GM12878 (cell line): ENCODE data around the gene UNC13A. TPM values are rescaled to one million over a fixed set of nuclear protein-coding genes. Genes with fewer than 3 reads are reported as not detected.

Source experiments
- ATAC-seq: fragments of 200-7000 bp; cut with Tn5 transposase; 3 replicates; pipeline ENCODE4 v1.9.1; 2020; ENCODE audit warnings: mild to moderate bottlenecking, moderate library complexity
- BruUV-seq: library from RNA; stranded (reverse); fragments of 400-500 nt; replicated peaks from 2 replicates; lab custom pipeline; 2021; lab: Mats Ljungman, UMichigan
- CTCF ChIA-PET: fragments of 300-600 bp; sonication (Branson Sonifier 250); formaldehyde crosslinking; extraction: SDS; loops from one replicate; lab custom pipeline; 2021; ENCODE audit warnings: inconsistent platforms; lab: Yijun Ruan, JAX
- POLR2A ChIA-PET: fragments of 350-600 bp; formaldehyde crosslinking; extraction: SDS; loops from one replicate; lab custom pipeline; 2021; ENCODE audit warnings: inconsistent platforms; lab: Charles Lee
- RAD21 ChIA-PET: fragments of 300-600 bp; sonication (Branson Sonifier 250); formaldehyde crosslinking; loops from one replicate; lab custom pipeline; 2023; ENCODE audit warnings: antibody characterized with exemption; ENCODE audit not compliant: unreplicated experiment; lab: Charles Lee
- SMC1A ChIA-PET: fragments of 300-600 bp; sonication (Branson Sonifier 250); formaldehyde crosslinking; loops from one replicate; lab custom pipeline; 2023; ENCODE audit not compliant: unreplicated experiment, uncharacterized antibody; lab: Charles Lee
- DNase-seq: peaks from one replicate; pipeline ENCODE4 v3.0.0-alpha.2; 2011; ENCODE audit warnings: low read depth, low spot score
- FAIRE-seq: peaks from 3 replicates; lab custom pipeline; 2011; peaks lifted over from hg19 to GRCh38; lab: Jason Lieb, UNC
- H2AFZ ChIP-seq: 2 replicates; pipeline ENCODE4 v1.6.0; 2011; ENCODE audit warnings: low read depth, low read length, control low read depth; ENCODE audit not compliant: control insufficient read depth
- H3K27ac ChIP-seq: 2 replicates; pipeline ENCODE4 v1.5.1; 2011; ENCODE audit warnings: control low read depth; ENCODE audit not compliant: control insufficient read depth, insufficient read depth
- H3K27me3 ChIP-seq, 2 experiments: replicated peaks in 1 of 2; 2 replicates each; pipeline versions ENCODE4 v1.6.0 to v1.6.1; 2011; ENCODE audit warnings: low read length in 1 of 2; ENCODE audit not compliant: control insufficient read depth in 2 of 2, insufficient read depth in 2 of 2
- H3K36me3 ChIP-seq, 2 experiments: 2 replicates each; pipeline ENCODE4 v1.5.1; 2011; ENCODE audit warnings: low read length in 1 of 2; ENCODE audit not compliant: control insufficient read depth in 2 of 2, insufficient read depth in 2 of 2
- H3K4me1 ChIP-seq: 2 replicates; pipeline ENCODE4 v1.6.1; 2011; ENCODE audit warnings: mild to moderate bottlenecking, low read length, moderate library complexity, mixed read lengths; ENCODE audit not compliant: control insufficient read depth, insufficient read depth
- H3K4me2 ChIP-seq: 2 replicates; pipeline ENCODE4 v1.6.0; 2011; ENCODE audit warnings: control low read depth; ENCODE audit not compliant: control insufficient read depth, insufficient read depth
- H3K4me3 ChIP-seq: fragments of 200-600 bp; sonication (generic); 2 replicates; pipeline ENCODE4 v1.5.1; 2016
- H3K79me2 ChIP-seq: 2 replicates; pipeline ENCODE4 v1.6.0; 2011; ENCODE audit warnings: low read length; ENCODE audit not compliant: control insufficient read depth, insufficient read depth
- H3K9ac ChIP-seq: 2 replicates; pipeline ENCODE4 v1.8.0; 2011; ENCODE audit warnings: low read length, control low read depth, mixed read lengths; ENCODE audit not compliant: control insufficient read depth, insufficient read depth
- H3K9me3 ChIP-seq: replicated peaks from 3 replicates; pipeline ENCODE4 v1.5.1; 2011; ENCODE audit warnings: mild to moderate bottlenecking, low read length; ENCODE audit not compliant: control insufficient read depth, insufficient read depth
- H4K20me1 ChIP-seq: 2 replicates; pipeline ENCODE4 v1.6.0; 2011; ENCODE audit not compliant: control insufficient read depth, insufficient read depth
- CBFB ChIP-seq: IDR thresholded peaks from 2 replicates; pipeline ENCODE4 v1.6.1; 2016; ENCODE audit warnings: antibody characterized with exemption, low read depth
- CREB1 ChIP-seq: IDR thresholded peaks from 2 replicates; pipeline ENCODE4 v1.6.1; 2012; ENCODE audit warnings: low read depth, mild to moderate bottlenecking, inconsistent platforms
- FOXM1 ChIP-seq: IDR thresholded peaks from 2 replicates; pipeline ENCODE4 v1.6.1; 2012; ENCODE audit warnings: low read depth, mild to moderate bottlenecking, inconsistent platforms, low read length, moderate library complexity
- NRF1 ChIP-seq: conservative IDR thresholded peaks from 2 replicates; pipeline ENCODE4 v1.6.1; 2011; ENCODE audit warnings: mild to moderate bottlenecking, low read depth, low read length, improper control_type of control experiment
- RB1 ChIP-seq: fragments of 450-650 bp; formaldehyde crosslinking; IDR thresholded peaks from 2 replicates; pipeline ENCODE4 v1.6.1; 2017; ENCODE audit warnings: mild to moderate bottlenecking, borderline replicate concordance
- SIX5 ChIP-seq: IDR thresholded peaks from 2 replicates; pipeline ENCODE4 v1.6.1; 2011; ENCODE audit warnings: mild to moderate bottlenecking, low read depth, low read length, moderate library complexity; ENCODE audit not compliant: severe bottlenecking
- SRF ChIP-seq, 2 experiments: IDR thresholded peaks; 2 replicates each; pipeline ENCODE4 v1.6.1; 2011; ENCODE audit warnings: low read depth in 2 of 2, low read length in 2 of 2, mild to moderate bottlenecking in 1 of 2, moderate library complexity in 1 of 2
- WGBS: methylation state at CpG from one replicate; pipeline ENCODE4 v1.1.6; 2016; ENCODE audit warnings: low lambda C conversion rate; ENCODE audit not compliant: insufficient replicate concordance, insufficient coverage; ENCODE audit errors: missing lambda C conversion rate; 5-methylcytosine and 5-hydroxymethylcytosine counted together
- in situ Hi-C: fragments of 300-500 bp; cut with MboI; formaldehyde crosslinking; loops from 9 replicates; pipeline ENCODE4 v1.14.3; 2018; ENCODE audit warnings: mixed read lengths
- intact Hi-C: fragments of 100-400 bp; cut with micrococcal nuclease; formaldehyde crosslinking; loops from one replicate; pipeline ENCODE4 v1.14.2; 2022; ENCODE audit not compliant: unreplicated experiment
- polyA plus RNA-seq, 11 experiments: library from polyadenylated mRNA; depleted of rRNA in 4 of 11; unstranded in 6 of 11; stranded (reverse) in 5 of 11; fragments of >200 nt; fragmentation: Nextera tagmentation in 4 of 11; fragmentation: Illumina TruSeq in 1 of 11; extraction: Ambion mirVana in 4 of 11; extraction: Trizol in 1 of 11; gene quantifications; 1 replicate in 1 of 11; 2 replicates in 10 of 11; pipeline versions ENCODE4 v1.2.1 to v1.2.3, GENCODE V29; 2011 to 2016; ENCODE audit warnings: inconsistent platforms in 2 of 11, missing spikeins in 2 of 11, low read depth in 1 of 11
- total RNA-seq, 4 experiments: library from RNA; depleted of rRNA in 3 of 4; stranded (reverse); fragments of >200 nt in 3 of 4; fragmentation: Illumina TruSeq in 1 of 4; extraction: Trizol in 1 of 4; gene quantifications; 2 replicates each; pipeline versions ENCODE4 v1.2.1 to v1.2.3, GENCODE V29; 2013 to 2021

The UNC13A gene
- total and polyA plus RNA-seq, 10 of the 15 experiments (the other 5 are each of a cell fraction or from before 2014, with no cell fraction given) = under 0.01 to 0.23 (median 0.13) TPM; not detected in 1

- Histone ChIP-seq H4K20me1 (no peaks in the 10 kb centered on the region), H3K4me3 (no peak overlapping the region), H3K79me2 (no peaks in the 10 kb centered on the region), H3K4me2 (no peak overlapping the region), H3K27me3 (no peaks in the 10 kb centered on the region), H3K9ac (no peak overlapping the region), H3K9me3 (peaks cover 7% of the 10 kb centered on the region; the same call in 2 of the 3 replicates), H2AFZ (no peak overlapping the region), H3K36me3 (no peaks in the 10 kb centered on the region), H3K4me1 (no peaks in the 10 kb centered on the region), H3K27ac (no peak overlapping the region)
- ATAC-seq = no peak
- ChIA-PET SMC1A (interaction anchor here (0.6 to 0.7 kb wide), 2 partner anchors 95 to 165 kb away, joined by 3 read pairs; no protein-coding TSS in a partner anchor), POLR2A (no interaction called here), CTCF (no interaction called here), RAD21 (no interaction called here)
- in situ Hi-C loops (no loop called here), intact Hi-C loops (no loop called here)
- FAIRE-seq = no peak
- no peak for DNase-seq
- WGBS = 73% methylated on average over 7 of the region's 7 CpGs
- no TSS peak for BruUV-seq
- TF ChIP-seq CBFB = no peak
- TF ChIP-seq SRF (IDR thresholded peaks at IDR 0.05; ENCODE audit: low read depth in 2 of 2, low read length in 2 of 2) = no peak
- no peak for TF ChIP-seq SIX5
- no peak for TF ChIP-seq NRF1
Measured at GRCh38 chr19:17659996-17660395, 28.2 kb downstream of the UNC13A start.

- in situ Hi-C loops (no loop called here), intact Hi-C loops (no loop called here)
- TF ChIP-seq FOXM1 (no peak), CREB1 (no peak), RB1 (no peak)
- POLR2A ChIA-PET = no interaction called here
- no peaks in the 10 kb centered on the region for H4K20me1 ChIP-seq
- RAD21 ChIA-PET = no interaction called here
- SMC1A ChIA-PET = no interaction called here
- CTCF ChIA-PET = interaction anchor here (1.8 kb wide), 1 partner anchor 162 kb away, joined by 6 read pairs; no protein-coding TSS in a partner anchor
- BruUV-seq = no TSS peak
- 18% methylated on average over 3 of the region's 3 CpGs for WGBS
- DNase-seq (no peak), ATAC-seq (no peak), FAIRE-seq (no peak)
- no peak overlapping the region for H3K27ac ChIP-seq
- no peak overlapping the region for H3K4me2 ChIP-seq
- no peaks in the 10 kb centered on the region for H3K4me1 ChIP-seq
- no peaks in the 10 kb centered on the region for H3K36me3 ChIP-seq
- H3K27me3 ChIP-seq = no peaks in the 10 kb centered on the region
- no peaks in the 10 kb centered on the region for H3K79me2 ChIP-seq
- H2AFZ ChIP-seq = no peak overlapping the region
- H3K9ac ChIP-seq = no peak overlapping the region
- H3K4me3 ChIP-seq = no peak overlapping the region
- H3K9me3 ChIP-seq = no peaks in the 10 kb centered on the region; the same call in 1 of the 3 replicates
Measured at GRCh38 chr19:17658666-17659065, 29.5 kb downstream of the UNC13A start.
